Thymus (tissue), 14 donors: ENCODE measurements around the gene LRRC58. TPM values are rescaled to one million over a fixed set of nuclear protein-coding genes. Genes with fewer than 3 reads are reported as not detected.
"Not testable (repeated sequence)": the region's sequence is repeated elsewhere in the genome, so short reads cannot be mapped to it uniquely, and the experiment has no call there.

Source experiments
- DNase-seq, 9 donors: peaks; one replicate each; pipeline ENCODE4 v3.0.0-alpha.2; 2013; ENCODE audit warnings: low spot score in 9 of 9, low read depth in 6 of 9, missing footprints in 1 of 9
- H3K27ac ChIP-seq, 2 donors: one replicate each; pipeline ENCODE4 v1.5.1; 2013; ENCODE audit warnings: control low read depth in 1 of 2, low read depth in 1 of 2, low read length in 1 of 2, mild to moderate bottlenecking in 1 of 2, moderate library complexity in 1 of 2
- H3K27me3 ChIP-seq, 2 donors: one replicate each; pipeline ENCODE4 v1.5.1; 2013; ENCODE audit warnings: low read length in 1 of 2; ENCODE audit not compliant: control insufficient read depth in 2 of 2, insufficient read depth in 1 of 2
- H3K36me3 ChIP-seq, 2 donors: one replicate each; pipeline ENCODE4 v1.5.1; 2013; ENCODE audit warnings: low read length in 1 of 2, mild to moderate bottlenecking in 1 of 2, moderate library complexity in 1 of 2; ENCODE audit not compliant: control insufficient read depth in 2 of 2, insufficient read depth in 2 of 2
- H3K4me1 ChIP-seq, 2 donors: one replicate each; pipeline ENCODE4 v1.5.1; 2013; ENCODE audit warnings: low read length in 2 of 2; ENCODE audit not compliant: control insufficient read depth in 2 of 2, insufficient read depth in 2 of 2
- H3K4me3 ChIP-seq, 2 donors: one replicate each; pipeline ENCODE4 v1.5.1; 2013; ENCODE audit warnings: low read length in 2 of 2, control low read depth in 1 of 2, mild to moderate bottlenecking in 1 of 2
- H3K9me3 ChIP-seq, 2 donors: one replicate each; pipeline ENCODE4 v1.5.1; 2013; ENCODE audit warnings: low read length in 1 of 2, mild to moderate bottlenecking in 1 of 2; ENCODE audit not compliant: control insufficient read depth in 2 of 2, insufficient read depth in 1 of 2
- WGBS: extraction: QIAGEN DNeasy Blood & Tissue Kit; methylation state at CpG from one replicate; pipeline ENCODE4 v1.1.7; 2013; 5-methylcytosine and 5-hydroxymethylcytosine counted together
- long read RNA-seq, 10 donors: transcript quantifications; one replicate each; lab custom pipeline, GENCODE V29; 2026
- polyA plus RNA-seq: library from polyadenylated mRNA; stranded (reverse); fragments of 200-250 nt; gene quantifications from one replicate; pipeline ENCODE4 v1.2.3, GENCODE V29; 2013
- total RNA-seq: library from RNA; stranded (reverse); fragments of 120-200 nt; gene quantifications from one replicate; pipeline ENCODE4 v1.2.4, GENCODE V29; 2013
- donor health status: healthy.

LRRC58 gene
- total RNA-seq (14.9 TPM), polyA plus RNA-seq (8.2 TPM)
- long read RNA-seq, donor 1, result 0 reads
- long read RNA-seq, donor 2, full-length matches to known transcripts, result 17 of 17 reads
- long read RNA-seq, donor 2, partial matches to known transcripts, result 0 of 17 reads
- long read RNA-seq, donor 2, other reads (novel, unspliced or antisense), result 0 of 17 reads
- long read RNA-seq, donor 3, full-length matches to known transcripts, result 5 of 5 reads
- long read RNA-seq, donor 3, partial matches to known transcripts, result 0 of 5 reads
- long read RNA-seq, donor 3, other reads (novel, unspliced or antisense), result 0 of 5 reads
- long read RNA-seq, donor 4, full-length matches to known transcripts, result 6 of 19 reads
- long read RNA-seq, donor 4, partial matches to known transcripts, result 13 of 19 reads
- long read RNA-seq, donor 4, other reads (novel, unspliced or antisense), result 0 of 19 reads
- long read RNA-seq, donor 5, full-length matches to known transcripts, result 10 of 10 reads
- long read RNA-seq, donor 5, partial matches to known transcripts, result 0 of 10 reads
- long read RNA-seq, donor 5, other reads (novel, unspliced or antisense), result 0 of 10 reads
- long read RNA-seq, donor 6, full-length matches to known transcripts, result 5 of 5 reads
- long read RNA-seq, donor 6, partial matches to known transcripts, result 0 of 5 reads
- long read RNA-seq, donor 6, other reads (novel, unspliced or antisense), result 0 of 5 reads
- long read RNA-seq, donor 7, full-length matches to known transcripts, result 3 of 3 reads
- long read RNA-seq, donor 7, partial matches to known transcripts, result 0 of 3 reads
- long read RNA-seq, donor 7, other reads (novel, unspliced or antisense), result 0 of 3 reads
- long read RNA-seq, donor 8, full-length matches to known transcripts, result 3 of 3 reads
- long read RNA-seq, donor 8, partial matches to known transcripts, result 0 of 3 reads
- long read RNA-seq, donor 8, other reads (novel, unspliced or antisense), result 0 of 3 reads
- long read RNA-seq, donor 9, full-length matches to known transcripts, result 4 of 4 reads
- long read RNA-seq, donor 9, partial matches to known transcripts, result 0 of 4 reads
- long read RNA-seq, donor 9, other reads (novel, unspliced or antisense), result 0 of 4 reads
- long read RNA-seq, donor 10, full-length matches to known transcripts, result 11 of 11 reads
- long read RNA-seq, donor 10, partial matches to known transcripts, result 0 of 11 reads
- long read RNA-seq, donor 10, other reads (novel, unspliced or antisense), result 0 of 11 reads

DNA sequence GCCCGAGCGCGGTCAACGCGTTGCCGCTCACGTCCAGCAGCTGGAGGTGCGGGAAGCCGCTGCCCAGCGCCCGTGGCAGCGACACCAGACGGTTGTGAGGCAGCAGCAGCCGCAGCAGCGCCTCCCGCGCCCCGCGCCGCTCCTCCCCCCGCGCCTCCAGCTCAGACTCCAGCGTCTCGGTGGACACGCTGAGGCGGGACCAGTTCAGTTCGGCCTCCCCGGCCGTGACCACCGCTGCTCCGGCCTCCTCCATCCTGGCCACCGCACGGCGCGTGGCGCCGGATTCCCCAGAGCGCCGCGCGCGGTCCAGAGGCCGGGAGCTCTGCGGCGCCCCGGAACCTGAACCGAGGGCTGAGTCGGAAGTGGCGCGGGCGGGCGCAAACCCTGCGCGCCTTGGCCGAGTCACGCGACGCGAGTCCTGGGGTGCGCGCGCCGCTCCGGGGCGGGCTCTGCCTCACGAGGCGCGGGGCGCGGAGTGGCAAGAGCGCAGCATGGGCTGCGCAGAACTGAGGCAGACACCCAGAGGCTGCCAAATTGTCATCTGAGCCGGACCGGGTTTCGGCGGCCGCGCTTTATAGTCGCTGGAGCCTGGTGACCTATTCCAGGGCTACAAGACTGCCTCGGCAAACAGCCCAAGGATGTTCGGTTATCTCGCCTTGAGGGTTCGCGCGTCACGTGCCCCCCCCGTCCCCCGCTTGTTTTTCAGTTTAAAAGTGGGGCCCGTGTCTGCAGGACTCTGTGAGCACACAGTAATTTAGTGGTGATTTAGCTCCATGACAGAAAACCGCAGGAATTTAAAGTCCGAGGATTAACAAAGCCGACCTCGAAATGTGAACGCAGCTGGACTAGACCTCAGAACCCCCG is at the start of gene LRRC58:
Gene LRRC58, minus strand, starts transcription at position 364 of the 864 bp plus-strand sequence. Its CDS starts 111 bp downstream, at position 253.
- under 1% methylated on average over 95 of the region's 95 CpGs for WGBS
- Histone ChIP-seq H3K4me1 (peaks cover 3 to 14% of the 10 kb centered on the region in 2 donors), H3K4me3 (peak within 1 kb of the TSS; percentile 81 to 93), H3K27ac (peak within 1 kb of the TSS; percentile 87 to 96), H3K27me3 (no peaks in the 10 kb centered on the region), H3K9me3 (no peaks in the 10 kb centered on the region), H3K36me3 (peaks cover 0 to 5% of the 10 kb centered on the region in 2 donors)
- DNase-seq, result peak; percentile 67 to 96 (median 89)

DNA sequence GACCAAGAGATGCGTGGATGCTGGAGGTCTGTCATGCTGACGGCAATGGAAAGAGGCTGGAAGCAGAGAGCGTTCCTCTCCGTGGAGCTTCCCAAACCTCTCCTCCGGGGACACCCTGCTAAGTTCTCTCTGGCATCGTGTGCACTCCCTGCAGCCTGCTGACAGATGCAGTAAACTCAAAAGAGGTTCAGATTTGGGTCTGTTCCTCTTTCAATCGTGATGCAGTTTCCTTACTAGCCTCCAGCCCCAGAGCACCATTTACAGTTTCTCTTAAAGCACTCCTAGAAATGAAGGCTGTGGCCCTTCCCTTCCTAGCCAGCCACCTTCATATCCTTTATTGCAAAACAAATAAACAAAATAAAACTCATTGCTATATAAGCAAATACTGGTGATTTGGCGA is 47.3 kb upstream of the LRRC58 start:
- no peaks in the 10 kb centered on the region for H3K4me1 ChIP-seq
- no peaks in the 10 kb centered on the region for H3K9me3 ChIP-seq
- WGBS, result 93% methylated on average over 8 of the region's 8 CpGs
- no peak overlapping the region for H3K4me3 ChIP-seq
- H3K27me3 ChIP-seq, result no peaks in the 10 kb centered on the region
- peaks cover 2 to 4% of the 10 kb centered on the region in 2 donors for H3K36me3 ChIP-seq
- no peak for DNase-seq
- no peak overlapping the region for H3K27ac ChIP-seq

DNA sequence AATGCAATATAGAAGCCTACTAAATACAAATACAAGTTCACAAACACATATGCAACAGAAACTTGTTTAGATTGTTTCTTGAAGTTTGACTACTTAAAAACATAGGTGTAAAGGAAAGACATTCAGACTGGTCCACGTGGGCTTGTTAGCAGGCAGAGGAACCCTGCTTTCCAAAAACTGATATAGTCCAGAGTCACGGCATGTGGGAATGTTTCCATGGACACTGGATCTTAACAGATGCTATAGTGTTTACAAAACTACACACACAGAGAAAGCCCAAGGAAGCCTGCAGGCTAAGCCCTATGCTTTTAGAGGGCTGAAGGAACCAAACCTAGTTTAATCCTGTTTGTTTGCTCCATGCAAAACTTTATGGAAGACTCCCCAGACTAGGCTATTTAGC is 45.2 kb upstream of the LRRC58 start:
- WGBS, result 95% methylated on average over 2 of the region's 2 CpGs
- Histone ChIP-seq H3K4me1 (no peaks in the 10 kb centered on the region), H3K36me3 (peaks cover 0 to 2% of the 10 kb centered on the region in 2 donors), H3K27ac (no peak overlapping the region), H3K27me3 (no peaks in the 10 kb centered on the region), H3K9me3 (no peaks in the 10 kb centered on the region), H3K4me3 (no peak overlapping the region)
- no peak for DNase-seq

DNA sequence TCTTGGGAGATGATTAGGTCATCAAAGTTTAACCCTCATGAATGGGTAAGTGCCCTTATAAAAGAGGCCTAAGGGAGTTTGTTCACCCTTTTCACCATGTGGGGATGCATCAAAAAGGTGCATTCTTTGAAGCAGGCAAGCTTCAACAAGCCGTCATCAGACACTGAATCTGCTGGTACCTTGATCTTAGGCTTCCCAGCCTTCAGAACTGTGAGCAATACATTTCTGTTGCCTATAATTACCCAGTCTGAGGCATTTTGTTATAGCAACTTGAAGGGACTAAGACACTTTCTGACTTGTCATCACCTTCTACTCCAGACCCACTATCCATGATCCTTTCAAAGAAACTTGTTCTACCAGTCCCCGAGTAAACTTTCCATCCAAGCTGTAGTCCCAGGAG is 44.6 kb upstream of the LRRC58 start:
- H3K9me3 ChIP-seq, result no peaks in the 10 kb centered on the region
- 93% methylated on average over 2 of the region's 2 CpGs for WGBS
- H3K27me3 ChIP-seq, result no peaks in the 10 kb centered on the region
- H3K36me3 ChIP-seq, result no peaks in the 10 kb centered on the region
- no peak for DNase-seq
- no peak overlapping the region for H3K4me3 ChIP-seq
- no peaks in the 10 kb centered on the region for H3K4me1 ChIP-seq
- H3K27ac ChIP-seq, result no peak overlapping the region

DNA sequence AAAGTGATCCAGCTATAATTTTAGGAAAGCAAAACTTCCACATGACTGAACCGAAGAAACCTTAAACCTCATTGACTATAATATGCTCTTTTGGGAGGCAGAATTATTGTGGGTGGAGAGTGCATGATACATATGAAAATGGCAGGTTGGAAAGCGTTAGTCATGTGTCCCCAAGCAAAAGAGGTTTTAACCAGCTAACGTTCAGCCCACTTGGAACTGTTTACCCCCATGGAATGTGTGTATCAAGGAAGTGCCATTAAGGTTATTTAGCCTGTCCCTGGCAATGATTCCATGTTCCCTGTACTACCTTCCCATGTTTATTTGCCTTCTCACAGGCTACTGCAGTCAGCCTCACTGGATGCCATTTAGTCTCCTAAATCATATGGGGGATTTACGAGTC is 44.1 kb upstream of the LRRC58 start:
- H3K4me3 ChIP-seq, result no peak overlapping the region
- H3K4me1 ChIP-seq, result no peaks in the 10 kb centered on the region
- H3K27ac ChIP-seq, result no peak overlapping the region
- no peaks in the 10 kb centered on the region for H3K36me3 ChIP-seq
- no peaks in the 10 kb centered on the region for H3K27me3 ChIP-seq
- H3K9me3 ChIP-seq, result no peaks in the 10 kb centered on the region
- WGBS, result 93% methylated on average over 4 of the region's 4 CpGs
- no peak for DNase-seq

DNA sequence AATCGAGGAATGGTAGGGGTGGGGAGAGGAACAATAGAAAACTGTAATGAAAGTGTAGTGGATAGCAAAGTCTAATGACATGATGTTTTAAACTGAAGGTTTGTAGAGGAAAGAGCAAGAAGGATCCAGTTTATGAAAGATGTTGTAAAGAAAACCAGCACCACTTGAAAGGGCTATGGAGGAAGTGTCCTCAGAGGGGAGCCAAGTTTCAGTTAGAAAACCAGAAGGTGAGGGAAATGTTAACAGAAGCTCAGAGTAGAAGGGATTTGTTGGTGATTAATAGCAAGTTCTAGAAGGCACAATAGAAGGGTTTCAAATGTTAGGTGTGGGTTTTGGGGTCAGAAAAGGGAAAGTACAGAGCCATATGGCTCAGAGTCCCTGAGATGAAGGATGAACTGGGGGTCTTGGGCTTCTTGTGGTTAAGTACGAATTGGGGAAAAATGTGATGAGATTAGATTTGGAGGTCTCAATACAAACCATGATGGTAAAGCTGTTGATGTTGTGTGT is 33.8 kb upstream of the LRRC58 start:
- Histone ChIP-seq H3K27ac (no peak overlapping the region), H3K27me3 (no peaks in the 10 kb centered on the region)
- WGBS, result 89% methylated on average over 2 of the region's 2 CpGs

DNA sequence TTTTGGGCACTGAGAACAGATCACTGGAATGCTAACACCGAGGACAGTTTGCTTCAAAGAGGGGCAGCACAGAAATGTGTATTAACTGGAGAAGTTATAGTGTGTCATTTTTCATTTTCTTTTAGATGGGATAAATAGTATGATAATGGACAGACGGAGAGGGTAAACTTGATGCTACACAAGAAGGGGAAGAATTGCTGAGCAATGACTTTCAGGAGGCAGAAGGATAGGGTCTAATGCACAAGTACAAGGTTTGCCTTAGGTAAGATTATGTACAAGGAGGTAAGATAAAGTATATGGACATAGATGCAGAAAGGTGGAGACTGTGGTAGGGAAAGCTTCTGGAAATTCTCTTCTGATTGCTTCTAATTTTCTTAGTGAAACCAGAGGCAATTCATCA is 32.3 kb upstream of the LRRC58 start:
- Histone ChIP-seq H3K4me3 (no peak overlapping the region), H3K9me3 (no peaks in the 10 kb centered on the region), H3K36me3 (no peaks in the 10 kb centered on the region), H3K27me3 (no peaks in the 10 kb centered on the region), H3K27ac (no peak overlapping the region), H3K4me1 (no peaks in the 10 kb centered on the region)
- DNase-seq, result no peak
- WGBS, result 92% methylated on average over 2 of the region's 2 CpGs

More for the DNA sequence above, 33.8 kb upstream of the LRRC58 start:
- DNase-seq, result no peak
- no peaks in the 10 kb centered on the region for H3K9me3 ChIP-seq
- H3K36me3 ChIP-seq, result no peaks in the 10 kb centered on the region
- H3K4me3 ChIP-seq, result no peak overlapping the region
- no peaks in the 10 kb centered on the region for H3K4me1 ChIP-seq

DNA sequence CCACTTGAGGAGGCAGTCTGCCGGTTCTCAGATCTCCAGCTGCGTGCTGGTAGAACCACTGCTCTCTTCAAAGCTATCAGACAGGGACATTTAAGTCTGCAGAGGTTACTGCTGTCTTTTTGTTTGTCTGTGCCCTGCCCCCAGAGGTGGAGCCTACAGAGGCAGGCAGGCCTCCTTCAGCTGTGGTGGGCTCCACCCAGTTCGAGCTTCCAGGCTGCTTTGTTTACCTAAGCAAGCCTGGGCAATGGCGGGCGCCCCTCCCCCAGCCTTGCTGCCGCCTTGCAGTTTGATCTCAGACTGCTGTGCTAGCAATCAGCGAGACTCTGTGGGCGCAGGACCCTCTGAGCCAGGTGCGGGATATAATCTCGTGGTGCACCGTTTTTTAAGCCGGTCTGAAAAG is 28.8 kb upstream of the LRRC58 start:
- H3K27ac ChIP-seq, DNase-seq, H3K4me3 ChIP-seq, H3K9me3 ChIP-seq, H3K36me3 ChIP-seq, H3K27me3 ChIP-seq, H3K4me1 ChIP-seq: not testable (repeated sequence)
- 75% methylated on average over 8 of the region's 12 CpGs for WGBS
